ENCODE data around the gene NEK4.
A peak's percentile ranks its signal among the peaks of the same experiment; 100 is the strongest.

Gene NEK4

DNA sequence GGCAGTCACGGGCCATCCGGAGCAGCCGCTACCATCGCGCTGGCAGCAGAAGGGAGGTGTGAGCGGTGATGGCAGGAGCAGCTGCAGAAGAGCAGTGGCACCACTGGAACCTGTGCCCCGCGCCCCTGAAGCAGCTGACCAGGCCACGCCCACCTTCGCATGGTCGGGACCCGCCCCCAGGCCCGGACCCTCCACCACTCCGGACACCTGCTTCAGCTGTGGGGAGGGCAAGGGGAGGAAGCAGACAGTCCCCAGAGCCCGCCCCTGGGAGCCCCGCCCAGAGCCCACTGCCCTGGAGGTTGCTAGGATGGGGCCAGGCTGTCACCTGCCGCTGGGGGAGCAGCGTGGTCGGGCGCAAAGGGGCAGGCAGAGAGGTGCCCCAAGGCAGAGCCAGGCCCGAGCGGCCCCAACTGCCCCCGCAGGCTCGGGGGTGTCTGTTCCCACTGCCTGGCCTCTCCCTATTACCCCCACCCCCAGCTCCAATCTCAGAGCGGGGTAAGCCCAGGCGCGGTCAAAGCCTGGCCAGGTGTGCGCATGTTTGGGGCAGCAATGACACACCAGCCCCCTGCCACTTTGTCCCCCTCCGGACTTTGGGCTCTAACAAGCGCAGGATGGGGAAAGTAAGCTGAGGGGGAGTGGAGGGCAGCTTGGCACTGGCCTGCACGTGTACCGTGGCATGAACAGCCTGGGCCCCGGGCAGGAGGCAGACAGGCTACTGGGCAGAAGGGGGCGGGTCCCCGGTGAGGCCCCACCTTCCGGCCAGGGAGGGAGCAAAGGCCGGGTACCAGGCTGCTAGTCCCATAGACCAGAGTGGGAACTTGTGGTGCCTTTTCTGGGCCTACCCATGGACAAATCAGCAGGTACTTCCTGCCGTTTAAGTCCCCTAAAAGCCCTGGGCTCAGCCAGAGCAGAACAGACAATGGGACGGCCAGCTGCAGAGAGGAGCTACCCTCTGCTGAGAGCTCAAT, 56.1 kb downstream of the NEK4 start:
- TF ChIP-seq, protein P1, sequence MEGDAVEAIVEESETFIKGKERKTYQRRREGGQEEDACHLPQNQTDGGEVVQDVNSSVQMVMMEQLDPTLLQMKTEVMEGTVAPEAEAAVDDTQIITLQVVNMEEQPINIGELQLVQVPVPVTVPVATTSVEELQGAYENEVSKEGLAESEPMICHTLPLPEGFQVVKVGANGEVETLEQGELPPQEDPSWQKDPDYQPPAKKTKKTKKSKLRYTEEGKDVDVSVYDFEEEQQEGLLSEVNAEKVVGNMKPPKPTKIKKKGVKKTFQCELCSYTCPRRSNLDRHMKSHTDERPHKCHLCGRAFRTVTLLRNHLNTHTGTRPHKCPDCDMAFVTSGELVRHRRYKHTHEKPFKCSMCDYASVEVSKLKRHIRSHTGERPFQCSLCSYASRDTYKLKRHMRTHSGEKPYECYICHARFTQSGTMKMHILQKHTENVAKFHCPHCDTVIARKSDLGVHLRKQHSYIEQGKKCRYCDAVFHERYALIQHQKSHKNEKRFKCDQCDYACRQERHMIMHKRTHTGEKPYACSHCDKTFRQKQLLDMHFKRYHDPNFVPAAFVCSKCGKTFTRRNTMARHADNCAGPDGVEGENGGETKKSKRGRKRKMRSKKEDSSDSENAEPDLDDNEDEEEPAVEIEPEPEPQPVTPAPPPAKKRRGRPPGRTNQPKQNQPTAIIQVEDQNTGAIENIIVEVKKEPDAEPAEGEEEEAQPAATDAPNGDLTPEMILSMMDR (IDR thresholded peaks at IDR 0.05; ENCODE audit: insufficient read depth, missing control alignments) = no peak
- DNase-seq (ENCODE audit: insufficient read length, low spot score) (no peak), FAIRE-seq (no peak)

DNA sequence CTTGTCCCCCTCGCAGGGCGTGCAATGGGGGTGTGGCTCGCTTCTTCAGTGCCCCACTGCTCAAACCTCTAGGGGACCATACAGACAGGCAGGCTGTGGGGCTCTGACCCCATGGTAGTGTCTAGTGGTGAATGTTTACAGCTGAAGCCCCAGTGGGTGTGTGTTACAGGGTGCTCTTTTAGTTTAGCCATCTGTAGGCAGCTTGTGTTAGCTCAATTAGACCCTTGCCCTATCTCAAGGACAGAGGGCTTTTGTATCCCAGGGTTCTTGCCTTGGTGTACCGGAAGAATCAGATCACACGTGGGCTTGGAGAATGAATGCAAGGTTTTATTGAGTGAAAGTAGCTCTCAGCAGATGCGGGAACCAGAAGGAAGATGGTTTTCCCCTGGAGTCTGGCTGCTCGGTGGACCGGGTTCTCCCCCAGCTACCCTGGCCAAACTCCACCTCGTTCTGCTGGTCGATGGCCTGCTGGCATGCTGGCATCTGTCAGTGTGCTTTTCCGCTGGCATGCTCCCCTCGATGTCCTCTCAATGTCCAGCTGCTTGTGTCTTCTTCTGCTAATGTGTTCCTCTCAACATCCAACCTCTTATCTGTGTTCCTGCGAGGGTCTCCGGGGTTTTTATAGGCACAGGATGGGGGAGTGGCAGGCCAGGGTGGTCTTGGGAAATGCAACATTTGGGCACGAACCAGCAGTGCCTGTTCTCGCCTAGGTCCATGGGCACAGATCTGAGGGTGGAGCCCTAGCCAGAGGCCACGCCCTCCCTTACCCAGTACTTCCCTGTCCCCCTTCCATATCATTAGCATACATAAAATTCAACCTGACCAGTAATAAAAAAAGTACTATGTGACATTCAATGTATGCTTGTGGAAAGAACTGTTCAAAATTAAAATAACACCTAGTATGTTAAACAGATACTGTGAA, 58.2 kb downstream of the NEK4 start:
- TF ChIP-seq, protein P1 (IDR thresholded peaks at IDR 0.05; ENCODE audit: insufficient read depth, missing control alignments) = no peak
- DNase-seq (ENCODE audit: insufficient read length, low spot score) (no peak), FAIRE-seq (no peak)

DNA sequence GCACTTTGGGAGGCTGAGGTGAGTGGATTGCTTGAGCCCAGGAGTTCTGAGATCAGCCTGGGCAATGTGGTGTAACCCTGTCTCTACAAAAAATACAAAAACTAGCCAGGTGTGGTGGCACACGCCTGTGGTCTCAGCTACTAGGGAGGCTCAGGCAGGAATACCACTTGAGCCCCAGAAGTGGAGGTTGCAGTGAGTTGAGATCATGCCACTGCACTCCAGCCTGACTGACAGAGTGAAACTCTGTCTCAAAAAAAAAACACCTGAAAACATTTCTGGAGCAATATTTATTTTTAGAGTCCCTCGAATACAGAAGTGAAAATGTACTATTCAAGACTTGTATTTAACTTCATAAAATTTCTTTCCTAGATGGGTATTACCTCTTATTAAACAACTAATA, 60.2 kb downstream of the NEK4 start:
- TF ChIP-seq, protein P1 (IDR thresholded peaks at IDR 0.05; ENCODE audit: insufficient read depth, missing control alignments) = no peak
- DNase-seq (ENCODE audit: insufficient read length, low spot score) (no peak), FAIRE-seq (no peak)

DNA sequence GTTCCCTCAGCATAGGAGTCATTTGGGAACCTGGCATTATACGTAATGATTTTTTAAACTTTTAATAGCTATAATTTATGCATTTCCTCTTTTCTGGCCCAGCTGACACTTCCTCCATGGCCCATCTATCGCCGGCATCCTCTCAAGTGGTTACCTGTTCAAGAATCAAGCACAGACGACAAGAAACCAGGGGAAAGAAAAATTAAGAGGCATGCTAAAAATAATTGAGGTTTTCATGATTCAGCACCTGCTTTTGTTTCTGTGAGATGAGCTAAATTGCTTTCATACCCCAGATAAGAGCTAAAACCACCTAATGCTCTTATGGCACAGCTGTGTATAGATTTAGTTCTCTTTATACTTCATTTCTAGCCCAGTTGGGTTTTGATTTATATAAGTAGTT, 63.2 kb downstream of the NEK4 start:
- FAIRE-seq (peak; percentile 6), DNase-seq (ENCODE audit: insufficient read length, low spot score) (no peak)
- TF ChIP-seq, protein P1 (IDR thresholded peaks at IDR 0.05; ENCODE audit: insufficient read depth, missing control alignments) = no peak

DNA sequence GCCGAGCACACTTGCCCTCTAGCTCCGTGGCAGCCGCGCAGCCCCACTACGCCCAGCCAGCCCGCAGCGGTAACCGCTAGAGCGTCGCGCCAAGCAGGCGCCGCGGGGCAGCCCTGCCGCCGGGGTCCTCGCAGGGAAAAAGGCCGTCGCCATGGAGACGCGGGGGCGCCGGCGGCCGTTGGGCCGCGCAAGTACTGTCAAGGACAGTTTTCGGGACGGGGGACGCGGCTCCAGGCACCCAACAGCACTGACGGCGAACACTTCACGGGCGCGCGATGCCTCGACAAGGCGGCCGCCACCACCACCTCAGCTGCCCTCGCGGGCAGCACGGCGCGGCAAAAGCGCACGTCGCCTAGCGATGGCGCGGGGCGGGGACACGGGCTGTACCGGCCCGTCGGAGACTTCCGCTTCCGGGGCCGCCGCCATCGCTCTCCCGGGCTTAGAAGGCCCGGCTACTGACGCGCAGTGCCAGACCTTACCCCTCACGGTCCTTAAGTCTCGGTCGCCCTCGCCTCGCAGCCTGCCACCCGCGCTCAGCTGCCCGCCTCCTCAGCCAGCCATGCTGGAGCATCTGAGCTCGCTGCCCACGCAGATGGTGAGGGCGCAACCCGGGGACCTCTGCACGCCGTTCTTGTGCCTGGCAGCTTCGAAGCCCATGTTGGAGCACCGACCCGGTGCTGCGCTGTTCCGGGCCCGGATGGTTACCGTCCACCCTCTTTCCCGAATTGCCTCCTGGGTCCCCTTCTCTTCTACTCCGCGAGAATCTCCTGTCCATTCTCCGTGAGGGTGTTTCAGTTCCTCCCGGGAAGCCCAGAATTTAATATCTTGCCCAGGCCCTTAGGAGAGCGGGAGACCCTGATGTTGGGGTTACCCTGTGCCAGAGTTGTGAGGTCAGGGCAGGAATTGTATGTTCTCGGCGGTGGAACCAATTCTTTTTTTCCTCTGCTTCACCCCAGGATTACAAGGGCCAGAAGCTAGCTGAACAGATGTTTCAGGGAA, 64.8 kb downstream of the NEK4 start, which contains the start of the genes GLT8D1 and SPCS1:
TSS of gene GLT8D1 (minus strand) at position 104 of the 999 bp plus-strand sequence. CDS start 5,331 bp downstream, outside the sequence.
TSS of gene SPCS1 (plus strand) at position 419 of the 999 bp plus-strand sequence. CDS start at position 560, 141 bp downstream.
- DNase-seq (ENCODE audit: insufficient read length, low spot score) (peak; percentile 58), FAIRE-seq (no peak)
- TF ChIP-seq, protein P1 (IDR thresholded peaks at IDR 0.05; ENCODE audit: insufficient read depth, missing control alignments) = no peak

DNA sequence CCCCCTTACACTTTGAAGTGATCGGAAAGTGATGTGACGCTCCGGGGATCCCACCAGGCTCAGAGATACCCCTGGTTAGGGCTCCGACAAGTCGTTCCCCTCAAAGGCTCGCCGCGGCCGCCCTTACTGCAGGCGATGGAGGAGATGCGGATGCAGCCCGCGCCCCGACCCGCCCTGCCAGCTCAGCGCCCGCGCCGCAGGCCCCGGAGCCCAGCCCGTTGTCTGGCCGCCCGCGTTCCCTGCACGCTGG, 65.4 kb downstream of the NEK4 start:
- no peak for FAIRE-seq
- TF ChIP-seq, protein P1 (IDR thresholded peaks at IDR 0.05; ENCODE audit: insufficient read depth, missing control alignments) = no peak
- DNase-seq (ENCODE audit: insufficient read length, low spot score) = no peak

All from D721Med (cell line).